HepG2 (cell line): ENCODE results near the gene XCR1. TPM values are rescaled to one million over a fixed set of nuclear protein-coding genes. Genes with fewer than 3 reads are reported as not detected.
"Not testable (repeated sequence)": the region's sequence is repeated elsewhere in the genome, so short reads cannot be mapped to it uniquely, and the experiment has no call there.

Experiments used
- ATAC-seq: fragments of 200-7000 bp; cut with Tn5 transposase; 3 replicates; pipeline ENCODE4 v1.9.1; 2020; ENCODE audit warnings: mild to moderate bottlenecking, moderate library complexity
- BruUV-seq: library from RNA; stranded (reverse); fragments of 400-500 nt; replicated peaks from 2 replicates; lab custom pipeline; 2021; lab: Mats Ljungman, UMichigan
- CTCF ChIA-PET: fragments of 300-600 bp; formaldehyde crosslinking; extraction: SDS; loops from one replicate; lab custom pipeline; 2021; ENCODE audit warnings: low total read pairs, inconsistent platforms, low intra/inter-chr PET ratio; lab: Yijun Ruan, JAX
- POLR2A ChIA-PET: fragments of 350-600 bp; sonication (Branson Sonifier 250); formaldehyde crosslinking; loops from one replicate; lab custom pipeline; 2020; ENCODE audit warnings: antibody characterized with exemption, inconsistent platforms; lab: Yijun Ruan, JAX
- DNase-seq: peaks from one replicate; pipeline ENCODE4 v3.0.0-alpha.2; 2015; ENCODE audit warnings: low spot score
- FAIRE-seq: peaks from 3 replicates; lab custom pipeline; 2011; peaks lifted over from hg19 to GRCh38; lab: Jason Lieb, UNC
- H2AFZ ChIP-seq: one replicate; pipeline ENCODE4 v1.6.1; 2011; ENCODE audit warnings: low read length, inconsistent platforms
- H3K27ac ChIP-seq: fragments of 300-600 bp; 3 replicates; pipeline ENCODE4 v1.8.0; 2011; ENCODE audit warnings: mixed run types, mild to moderate bottlenecking, mixed read lengths, low read length, inconsistent platforms; ENCODE audit not compliant: insufficient read depth; ENCODE audit errors: extremely low read length
- H3K27me3 ChIP-seq, 2 experiments: fragments of 200-600 bp in 1 of 2; 2 replicates in 1 of 2; 3 replicates in 1 of 2; pipeline versions ENCODE4 v1.6.0 to v1.8.0; 2011; ENCODE audit warnings: low read length in 2 of 2, mild to moderate bottlenecking in 2 of 2, moderate library complexity in 2 of 2, inconsistent platforms in 1 of 2; ENCODE audit not compliant: insufficient read depth in 2 of 2, control insufficient read depth in 1 of 2
- H3K36me3 ChIP-seq, 2 experiments: fragments of 200-600 bp in 1 of 2; replicated peaks in 1 of 2; 2 replicates in 1 of 2; 3 replicates in 1 of 2; pipeline versions ENCODE4 v1.5.1 to v1.8.0; 2011; ENCODE audit warnings: low read length in 2 of 2, inconsistent platforms in 1 of 2; ENCODE audit not compliant: insufficient read depth in 2 of 2, control insufficient read depth in 1 of 2
- H3K4me1 ChIP-seq: 2 replicates; pipeline ENCODE4 v1.5.1; 2012; ENCODE audit warnings: low read length, inconsistent platforms; ENCODE audit not compliant: insufficient read depth
- H3K4me2 ChIP-seq: 2 replicates; pipeline ENCODE4 v1.6.0; 2011; ENCODE audit warnings: low read depth, low read length, inconsistent platforms
- H3K4me3 ChIP-seq, 3 experiments: fragments of 200-600 bp in 1 of 3; sonication (generic), shearing (Covaris generic) in 1 of 3; replicated peaks in 1 of 3; 2 replicates each; pipeline ENCODE4 v1.5.1; 2011 to 2016; ENCODE audit warnings: low read length in 3 of 3, inconsistent platforms in 2 of 3, low read depth in 2 of 3, mild to moderate bottlenecking in 2 of 3, control low read depth in 1 of 3, mixed read lengths in 1 of 3; ENCODE audit not compliant: insufficient read depth in 1 of 3
- H3K79me2 ChIP-seq: one replicate; pipeline ENCODE4 v1.6.1; 2011; ENCODE audit warnings: low read length, inconsistent platforms; ENCODE audit not compliant: insufficient read depth
- H3K9ac ChIP-seq: 2 replicates; pipeline ENCODE4 v1.6.0; 2011; ENCODE audit warnings: mild to moderate bottlenecking, low read depth, low read length, inconsistent platforms; ENCODE audit not compliant: insufficient read depth
- H3K9me3 ChIP-seq: 2 replicates; pipeline ENCODE4 v1.5.1; 2012; ENCODE audit warnings: mild to moderate bottlenecking, low read length
- H4K20me1 ChIP-seq: 2 replicates; pipeline ENCODE4 v1.6.0; 2011; ENCODE audit warnings: inconsistent platforms, mild to moderate bottlenecking, low read length, moderate library complexity; ENCODE audit not compliant: insufficient read depth
- FOXO1 ChIP-seq: sonication (generic); formaldehyde crosslinking; IDR thresholded peaks from 2 replicates; pipeline ENCODE4 v1.4.0; 2020; ENCODE audit warnings: missing genetic modification reagents
- MXD4 ChIP-seq: IDR thresholded peaks from 2 replicates; pipeline ENCODE4 v1.6.1; 2016; ENCODE audit warnings: mild to moderate bottlenecking, missing biosample characterization, missing genetic modification reagents
- RORA ChIP-seq: sonication (generic); formaldehyde crosslinking; IDR thresholded peaks from 2 replicates; pipeline ENCODE4 v1.5.0; 2020; ENCODE audit warnings: mild to moderate bottlenecking, missing genetic modification reagents, moderate library complexity
- WGBS: methylation state at CpG from one replicate; pipeline ENCODE4 v1.1.6; 2017; ENCODE audit warnings: low lambda C conversion rate; 5-methylcytosine and 5-hydroxymethylcytosine counted together
- in situ Hi-C: cut with HindIII; loops from 2 replicates; pipeline ENCODE4 v1.10.0; 2017; ENCODE audit warnings: low pct_unique_long_range_greater_than_20kb; ENCODE audit not compliant: extremely low pct_ligation_motif_present
- intact Hi-C: fragments of 100-400 bp; cut with micrococcal nuclease; formaldehyde crosslinking; loops from one replicate; pipeline ENCODE4 v1.10.0; 2022; ENCODE audit not compliant: unreplicated experiment
- polyA plus RNA-seq, 8 experiments: library from polyadenylated mRNA; depleted of rRNA in 3 of 8; stranded (reverse) in 7 of 8; unstranded in 1 of 8; fragments of >200 nt; fragmentation: Illumina TruSeq in 4 of 8; extraction: Trizol in 4 of 8; gene quantifications; 2 replicates each; pipeline versions ENCODE4 v1.2.1 to v1.2.3, GENCODE V29; 2011 to 2016; ENCODE audit warnings: low read depth in 4 of 8, missing spikeins in 1 of 8, mixed read lengths in 1 of 8; ENCODE audit not compliant: insufficient read depth in 1 of 8
- total RNA-seq, 5 experiments: library from RNA; depleted of rRNA; stranded (reverse); fragments of >200 nt; fragmentation: Illumina TruSeq; extraction: Trizol; gene quantifications; 2 replicates each; pipeline ENCODE4 v1.2.3, GENCODE V29; 2016; ENCODE audit warnings: low read depth in 1 of 5
- TF ChIP-seq, protein P1 (sequence below): sonication (generic); formaldehyde crosslinking; IDR thresholded peaks from 2 replicates; pipeline ENCODE4 v1.5.0; 2020; ENCODE audit warnings: missing genetic modification reagents

Gene XCR1
- total and polyA plus RNA-seq, 2 of the 13 experiments (the other 11 are each of a cell fraction or from before 2014, with no cell fraction given) = not detected

DNA sequence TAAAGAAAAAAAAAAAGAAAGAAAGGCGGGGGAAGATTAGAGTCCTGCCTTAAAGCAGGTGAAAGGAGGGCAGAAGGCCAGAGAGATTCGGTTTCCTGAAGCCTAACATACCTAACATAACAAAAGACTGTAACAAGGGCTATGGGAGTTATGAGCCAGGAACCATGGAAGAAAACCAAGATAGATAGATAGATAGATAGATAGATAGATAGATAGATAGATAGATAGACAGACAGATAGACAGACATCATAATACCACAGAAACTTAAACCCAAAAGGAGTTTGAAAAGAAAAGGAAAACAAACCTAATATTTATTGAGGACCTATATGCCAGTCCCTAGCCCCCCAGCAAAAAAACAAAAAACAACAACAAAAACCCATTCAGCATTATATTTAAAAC, 29.3 kb downstream of the XCR1 start (continued):
- no peak for TF ChIP-seq MXD4 (CRISPR knock-in tag)
- no peak for TF ChIP-seq RORA
- TF ChIP-seq, protein P1, sequence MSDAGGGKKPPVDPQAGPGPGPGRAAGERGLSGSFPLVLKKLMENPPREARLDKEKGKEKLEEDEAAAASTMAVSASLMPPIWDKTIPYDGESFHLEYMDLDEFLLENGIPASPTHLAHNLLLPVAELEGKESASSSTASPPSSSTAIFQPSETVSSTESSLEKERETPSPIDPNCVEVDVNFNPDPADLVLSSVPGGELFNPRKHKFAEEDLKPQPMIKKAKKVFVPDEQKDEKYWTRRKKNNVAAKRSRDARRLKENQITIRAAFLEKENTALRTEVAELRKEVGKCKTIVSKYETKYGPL (CRISPR knock-in tag) = no peak
- no peak for TF ChIP-seq FOXO1 (CRISPR knock-in tag)

DNA sequence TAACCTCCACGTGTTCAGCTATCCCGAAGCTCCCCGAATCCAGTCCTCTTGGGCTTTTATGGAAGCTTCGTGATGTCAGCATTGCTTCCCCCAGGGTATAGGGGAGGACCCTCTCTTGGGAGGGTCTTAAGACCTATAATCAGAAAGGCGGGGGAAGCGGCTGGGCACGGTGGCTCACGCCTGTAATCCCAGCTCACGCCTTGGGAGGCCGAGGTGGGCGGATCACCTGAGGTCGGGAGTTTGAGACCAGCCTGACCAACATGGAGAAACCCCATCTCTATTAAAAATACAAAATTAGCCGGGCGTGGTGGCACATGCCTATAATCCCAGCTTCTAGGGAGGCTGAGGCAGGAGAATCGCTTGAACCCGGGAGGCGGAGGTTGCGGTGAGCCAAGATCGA, 29.8 kb downstream of the XCR1 start:
- H3K27ac ChIP-seq, H2AFZ ChIP-seq, ATAC-seq, H3K4me3 ChIP-seq, BruUV-seq, POLR2A ChIA-PET, H3K36me3 ChIP-seq, H3K4me2 ChIP-seq, FAIRE-seq, H4K20me1 ChIP-seq, H3K9ac ChIP-seq, intact Hi-C loops, in situ Hi-C loops, CTCF ChIA-PET, H3K9me3 ChIP-seq, DNase-seq: not testable (repeated sequence)
- Histone ChIP-seq H3K4me1 (peaks cover 26% of the 10 kb centered on the region), H3K79me2 (peaks cover 19% of the 10 kb centered on the region), H3K27me3 (peaks cover 0 to 24% of the 10 kb centered on the region in 2 experiments; a peak in 2 of 5 replicates)
- WGBS = 81% methylated on average over 19 of the region's 19 CpGs
